Measurements from ENCODE around the gene IL9.

IL9 gene

GRCh38 chr5:135890867-135891266, 4.8 kb downstream of the IL9 start:
- no peak for DNase-seq

GRCh38 chr5:135890296-135890695, 5.3 kb downstream of the IL9 start:
- no peak for DNase-seq

- no peak for DNase-seq
These were observed 7.6 kb downstream of the IL9 start for GRCh38 chr5:135887881-135888614.

GRCh38 chr5:135887447-135887864, 8.2 kb downstream of the IL9 start:
- peak; percentile 43 for DNase-seq

- no peak for DNase-seq
These were observed 9.5 kb downstream of the IL9 start for GRCh38 chr5:135886136-135886535.

- no peak for DNase-seq
These were observed 10.6 kb downstream of the IL9 start for GRCh38 chr5:135885031-135885430.

GRCh38 chr5:135883441-135883840, 12.2 kb downstream of the IL9 start:
- no peak for DNase-seq

GRCh38 chr5:135883026-135883425, 12.6 kb downstream of the IL9 start:
- DNase-seq = no peak

GRCh38 chr5:135881819-135882218, 13.8 kb downstream of the IL9 start:
- no peak for DNase-seq

- DNase-seq = no peak
These were observed 14.4 kb downstream of the IL9 start for GRCh38 chr5:135881244-135881643.

GRCh38 chr5:135880801-135881200, 14.8 kb downstream of the IL9 start:
- DNase-seq = no peak

- no peak for DNase-seq
These were observed 15.4 kb downstream of the IL9 start for GRCh38 chr5:135880278-135880677.

- no peak for DNase-seq
These were observed 16.1 kb downstream of the IL9 start for GRCh38 chr5:135879591-135879990.

GRCh38 chr5:135878156-135878620, 17.5 kb downstream of the IL9 start:
- DNase-seq = no peak

- DNase-seq = no peak
These were observed 18.0 kb downstream of the IL9 start for GRCh38 chr5:135877570-135878155.

- DNase-seq = no peak
These were observed 19.5 kb downstream of the IL9 start for GRCh38 chr5:135876146-135876545.

GRCh38 chr5:135875567-135875966, 20.1 kb downstream of the IL9 start:
- no peak for DNase-seq

GRCh38 chr5:135874461-135874860, 21.2 kb downstream of the IL9 start:
- no peak for DNase-seq

- no peak for DNase-seq
These were observed 21.8 kb downstream of the IL9 start for GRCh38 chr5:135873831-135874230.

- no peak for DNase-seq
These were observed 24.2 kb downstream of the IL9 start for GRCh38 chr5:135871268-135871915.

- DNase-seq = no peak
These were observed 25.7 kb downstream of the IL9 start for GRCh38 chr5:135869935-135870334.

GRCh38 chr5:135869276-135869675, 26.4 kb downstream of the IL9 start:
- no peak for DNase-seq

GRCh38 chr5:135868681-135869080, 27.0 kb downstream of the IL9 start:
- no peak for DNase-seq

- DNase-seq = no peak
These were observed 28.0 kb downstream of the IL9 start for GRCh38 chr5:135867599-135867998.
